ENCODE measurements around the gene VPS45.
"Not testable (repeated sequence)": the region's sequence is repeated elsewhere in the genome, so short reads cannot be mapped to it uniquely, and the experiment has no call there.

Gene VPS45

GRCh38 chr1:150176593-150176992, 109.0 kb downstream of the VPS45 start:
- H3K36me3 Mint-ChIP-seq: no peaks in the 10 kb centered on the region
- H3K27me3 Mint-ChIP-seq: no peaks in the 10 kb centered on the region
- H3K9me3 Mint-ChIP-seq: no peaks in the 10 kb centered on the region
- H3K27ac Mint-ChIP-seq: no peak overlapping the region
- ATAC-seq: no peak
- no peaks in the 10 kb centered on the region for H3K4me1 Mint-ChIP-seq
- no peak overlapping the region for H3K4me3 Mint-ChIP-seq

- Mint-ChIP-seq H3K4me3 (no peak overlapping the region), H3K9me3 (no peaks in the 10 kb centered on the region), H3K4me1 (peaks cover 4% of the 10 kb centered on the region), H3K27me3 (no peaks in the 10 kb centered on the region), H3K36me3 (no peaks in the 10 kb centered on the region), H3K27ac (no peak overlapping the region)
- no peak for ATAC-seq
Observed at GRCh38 chr1:150178548-150178947, 111.0 kb downstream of the VPS45 start.

DNA sequence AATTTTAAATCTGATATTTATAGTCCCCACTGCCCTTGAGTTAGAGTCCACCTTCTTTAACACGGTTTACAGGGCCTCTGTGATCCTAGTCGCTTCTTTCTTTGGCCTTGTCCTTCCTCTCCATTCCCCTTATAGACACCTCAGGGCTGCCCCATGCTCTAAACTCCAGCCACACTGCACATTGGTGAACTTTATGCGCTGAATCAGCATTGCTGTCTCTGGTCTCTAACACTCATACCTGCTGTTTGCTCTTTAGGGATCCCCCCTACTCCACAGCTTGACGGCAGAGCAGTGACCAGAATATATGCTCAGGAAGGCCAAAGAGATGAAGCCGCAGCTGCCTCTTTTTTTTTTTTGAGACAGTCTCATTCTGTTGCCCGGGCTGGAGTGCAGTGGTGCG, 112.3 kb downstream of the VPS45 start:
- Mint-ChIP-seq H3K27me3 (no peaks in the 10 kb centered on the region), H3K36me3 (no peaks in the 10 kb centered on the region), H3K4me1 (peaks cover 4% of the 10 kb centered on the region), H3K9me3 (no peaks in the 10 kb centered on the region), H3K27ac (no peak overlapping the region), H3K4me3 (no peak overlapping the region)
- no peak for ATAC-seq

- no peak overlapping the region for H3K4me3 Mint-ChIP-seq
- peaks cover 4% of the 10 kb centered on the region for H3K4me1 Mint-ChIP-seq
- no peak for ATAC-seq
- H3K27me3 Mint-ChIP-seq: no peaks in the 10 kb centered on the region
- no peaks in the 10 kb centered on the region for H3K36me3 Mint-ChIP-seq
- no peaks in the 10 kb centered on the region for H3K9me3 Mint-ChIP-seq
- H3K27ac Mint-ChIP-seq: no peak overlapping the region
Observed at GRCh38 chr1:150180474-150180873, 112.9 kb downstream of the VPS45 start.

- ATAC-seq: no peak
- no peaks in the 10 kb centered on the region for H3K9me3 Mint-ChIP-seq
- peaks cover 9% of the 10 kb centered on the region for H3K4me1 Mint-ChIP-seq
- H3K27me3 Mint-ChIP-seq: no peaks in the 10 kb centered on the region
- H3K27ac Mint-ChIP-seq: no peak overlapping the region
- H3K36me3 Mint-ChIP-seq: no peaks in the 10 kb centered on the region
- no peak overlapping the region for H3K4me3 Mint-ChIP-seq
Observed at GRCh38 chr1:150182247-150182646, 114.7 kb downstream of the VPS45 start.

DNA sequence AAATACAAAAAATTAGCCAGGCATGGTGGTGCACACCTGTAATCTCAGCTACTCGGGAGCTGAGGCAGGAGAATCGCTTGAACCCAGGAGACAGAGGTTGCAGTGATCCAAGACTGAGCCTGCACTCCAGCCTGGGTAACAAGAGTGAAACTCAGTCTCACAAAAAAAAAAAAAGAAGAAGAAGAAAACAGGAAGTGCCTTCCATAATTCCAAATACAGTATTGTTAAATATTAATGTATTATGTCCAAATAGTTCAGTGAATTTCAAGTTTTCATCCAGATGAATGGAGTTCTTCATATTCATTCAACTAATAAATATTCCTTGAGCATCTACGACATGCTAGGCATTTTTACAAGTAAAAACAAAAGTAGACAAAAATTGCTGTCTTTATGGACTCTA, 115.5 kb downstream of the VPS45 start:
- H3K4me1 Mint-ChIP-seq: peaks cover 16% of the 10 kb centered on the region
- H3K4me3 Mint-ChIP-seq: no peak overlapping the region
- H3K36me3 Mint-ChIP-seq: no peaks in the 10 kb centered on the region
- H3K9me3 Mint-ChIP-seq: no peaks in the 10 kb centered on the region
- no peak overlapping the region for H3K27ac Mint-ChIP-seq
- ATAC-seq: no peak
- no peaks in the 10 kb centered on the region for H3K27me3 Mint-ChIP-seq

DNA sequence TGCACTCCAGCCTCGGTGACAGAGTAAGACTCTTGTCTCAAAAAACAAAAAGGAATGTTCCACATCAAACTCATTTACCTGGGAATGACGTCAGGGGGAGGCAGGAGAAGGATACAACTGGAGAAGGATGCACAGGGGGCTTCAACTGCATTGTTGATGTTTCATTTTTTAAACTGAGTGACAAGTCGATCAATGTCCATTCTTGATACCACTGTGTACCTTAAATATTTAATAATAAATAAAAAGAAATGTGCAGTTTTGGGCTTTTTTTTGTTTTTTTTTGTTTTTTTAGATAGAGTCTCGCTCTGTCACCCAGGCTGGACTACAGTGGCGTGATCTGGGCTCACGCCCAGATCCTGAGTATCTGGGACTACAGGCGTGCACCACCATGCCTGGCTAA, 117.9 kb downstream of the VPS45 start:
- no peaks in the 10 kb centered on the region for H3K36me3 Mint-ChIP-seq
- no peaks in the 10 kb centered on the region for H3K9me3 Mint-ChIP-seq
- H3K27me3 Mint-ChIP-seq: no peaks in the 10 kb centered on the region
- H3K4me1 Mint-ChIP-seq: peaks cover 16% of the 10 kb centered on the region
- ATAC-seq: no peak
- H3K4me3 Mint-ChIP-seq: no peak overlapping the region
- H3K27ac Mint-ChIP-seq: no peak overlapping the region

DNA sequence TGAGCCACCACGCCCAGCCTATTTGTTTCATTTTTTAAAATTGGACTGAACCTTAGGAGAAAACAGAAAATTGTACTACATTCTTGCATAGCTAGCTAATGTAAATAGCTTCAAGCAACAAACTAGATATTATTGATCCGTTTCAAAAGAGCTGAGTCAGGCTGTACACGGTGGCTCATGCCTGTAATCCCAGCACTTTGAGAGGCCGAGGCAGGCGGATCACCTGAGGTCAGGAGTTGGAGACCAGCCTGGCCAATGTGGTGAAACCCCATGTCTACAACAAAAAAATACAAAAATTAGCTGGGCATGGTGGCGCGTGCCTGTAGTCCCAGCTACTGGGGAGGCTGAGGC, 118.8 kb downstream of the VPS45 start:
- Mint-ChIP-seq H3K4me3 (peak overlapping the region; percentile 52), H3K4me1 (peaks cover 16% of the 10 kb centered on the region), H3K27ac (peak overlapping the region; percentile 73)
- H3K27me3 Mint-ChIP-seq, ATAC-seq, H3K9me3 Mint-ChIP-seq, H3K36me3 Mint-ChIP-seq: not testable (repeated sequence)

GRCh38 chr1:150186789-150187559, 119.4 kb downstream of the VPS45 start:
- no peaks in the 10 kb centered on the region for H3K9me3 Mint-ChIP-seq
- peak overlapping the region; percentile 73 for H3K27ac Mint-ChIP-seq
- peak; percentile 88 for ATAC-seq
- peaks cover 16% of the 10 kb centered on the region for H3K4me1 Mint-ChIP-seq
- H3K36me3 Mint-ChIP-seq: no peaks in the 10 kb centered on the region
- no peaks in the 10 kb centered on the region for H3K27me3 Mint-ChIP-seq
- H3K4me3 Mint-ChIP-seq: peak overlapping the region; percentile 52

- Mint-ChIP-seq H3K4me3 (peak overlapping the region; percentile 52), H3K9me3 (no peaks in the 10 kb centered on the region)
Observed at GRCh38 chr1:150187560-150187931, 120.0 kb downstream of the VPS45 start.

GRCh38 chr1:150192012-150192411, 124.4 kb downstream of the VPS45 start:
- no peaks in the 10 kb centered on the region for H3K27me3 Mint-ChIP-seq
- H3K27ac Mint-ChIP-seq: no peak overlapping the region
- H3K4me1 Mint-ChIP-seq: peaks cover 9% of the 10 kb centered on the region
- no peak overlapping the region for H3K4me3 Mint-ChIP-seq
- no peaks in the 10 kb centered on the region for H3K36me3 Mint-ChIP-seq
- H3K9me3 Mint-ChIP-seq: no peaks in the 10 kb centered on the region
- no peak for ATAC-seq

More at GRCh38 chr1:150187560-150187931, 120.0 kb downstream of the VPS45 start:
- Mint-ChIP-seq H3K36me3 (no peaks in the 10 kb centered on the region), H3K27ac (peak overlapping the region; percentile 73), H3K4me1 (peaks cover 16% of the 10 kb centered on the region), H3K27me3 (no peaks in the 10 kb centered on the region)
- no peak for ATAC-seq

DNA sequence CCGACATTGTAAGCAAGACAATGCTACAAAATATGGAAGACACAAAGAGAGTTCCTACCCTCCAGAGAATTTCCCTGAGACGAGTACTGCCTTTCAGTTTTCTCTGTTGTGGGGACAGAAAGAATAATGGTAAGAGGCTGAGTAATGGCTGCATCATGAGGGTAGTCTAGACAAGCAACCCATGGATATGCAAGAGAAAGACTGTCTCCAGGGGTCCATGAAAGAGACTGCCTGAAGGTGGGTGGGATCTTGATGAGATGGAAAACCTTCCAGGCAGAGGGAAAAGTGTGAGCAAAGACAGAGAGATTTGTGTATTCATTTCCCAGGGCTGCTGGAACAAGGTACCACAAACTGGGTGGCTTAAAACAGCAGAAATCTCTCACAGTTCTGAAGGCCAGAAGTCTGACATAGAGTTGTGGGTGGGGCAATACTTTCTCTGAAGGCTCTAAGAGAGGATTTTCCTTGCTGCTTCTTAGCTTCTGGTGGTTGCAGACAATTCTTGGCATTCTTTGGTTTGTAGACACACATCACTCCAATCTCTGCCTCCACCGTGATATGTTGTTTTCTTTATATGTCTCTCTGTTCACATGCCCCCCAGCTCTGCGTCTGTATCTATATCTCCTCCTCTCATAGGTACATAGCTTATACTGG, 126.9 kb downstream of the VPS45 start:
- H3K36me3 Mint-ChIP-seq: no peaks in the 10 kb centered on the region
- H3K27ac Mint-ChIP-seq: no peak overlapping the region
- no peak overlapping the region for H3K4me3 Mint-ChIP-seq
- H3K9me3 Mint-ChIP-seq: no peaks in the 10 kb centered on the region
- H3K27me3 Mint-ChIP-seq: no peaks in the 10 kb centered on the region
- ATAC-seq: no peak
- no peaks in the 10 kb centered on the region for H3K4me1 Mint-ChIP-seq

Data from stimulated activated memory B cell treated with anti-CD40 and anti-IgM and Interleukin-4, amounts not matched to agents 10 μg/mL and 1 μg/mL and 100 μg/mL, for 72 hours (primary cell).